CD14-positive monocyte (primary cell): ENCODE measurements around the gene TRMT2A. TPM values are rescaled to one million over a fixed set of nuclear protein-coding genes. Genes with fewer than 3 reads are reported as not detected.
A peak's percentile ranks its signal among the peaks of the same experiment; 100 is the strongest.

ENCODE experiments used
- DNase-seq, 3 donors: peaks; one replicate each; pipeline ENCODE4 v3.0.0-alpha.2; 2011 to 2022
- H2AFZ ChIP-seq: 2 replicates; pipeline ENCODE4 v1.6.0; 2012; ENCODE audit warnings: mild to moderate bottlenecking, low read depth, low read length, inconsistent platforms; ENCODE audit not compliant: insufficient read depth, poor library complexity, severe bottlenecking
- H3K27ac ChIP-seq, 2 donors: 1 replicate in 1 of 2; 2 replicates in 1 of 2; pipeline ENCODE4 v1.5.1; 2012 to 2013; ENCODE audit warnings: low read length in 2 of 2, control low read depth in 1 of 2, inconsistent platforms in 1 of 2, low read depth in 1 of 2, mild to moderate bottlenecking in 1 of 2
- H3K27me3 ChIP-seq, 2 donors: one replicate each; pipeline versions ENCODE4 v1.6.0 to v1.6.1; 2011 to 2013; ENCODE audit warnings: low read length in 2 of 2; ENCODE audit not compliant: control insufficient read depth in 2 of 2, insufficient read depth in 2 of 2
- H3K36me3 ChIP-seq, 2 donors: replicated peaks in 1 of 2; 1 replicate in 1 of 2; 2 replicates in 1 of 2; pipeline versions ENCODE4 v1.5.1 to v1.6.1; 2012 to 2013; ENCODE audit warnings: low read length in 2 of 2, control low read depth in 1 of 2, inconsistent platforms in 1 of 2, mild to moderate bottlenecking in 1 of 2; ENCODE audit not compliant: insufficient read depth in 2 of 2, control insufficient read depth in 1 of 2
- H3K4me1 ChIP-seq, 2 donors: 1 replicate in 1 of 2; 2 replicates in 1 of 2; pipeline versions ENCODE4 v1.5.1 to v1.6.1; 2012 to 2013; ENCODE audit warnings: low read length in 2 of 2, control low read depth in 1 of 2, inconsistent platforms in 1 of 2, mild to moderate bottlenecking in 1 of 2, moderate library complexity in 1 of 2; ENCODE audit not compliant: insufficient read depth in 2 of 2, control insufficient read depth in 1 of 2
- H3K4me2 ChIP-seq: replicated peaks from 2 replicates; pipeline ENCODE3; 2012; ENCODE audit warnings: low read length, moderate library complexity, mild to moderate bottlenecking; ENCODE audit not compliant: poor library complexity, severe bottlenecking; ENCODE audit errors: extremely low read depth
- H3K4me3 ChIP-seq, 3 experiments: fragments of 200-600 bp in 1 of 3; sonication (generic) in 1 of 3; replicated peaks in 1 of 3; 1 replicate in 2 of 3; 2 replicates in 1 of 3; pipeline ENCODE4 v1.5.1; 2011 to 2013; ENCODE audit warnings: low read length in 3 of 3, mild to moderate bottlenecking in 3 of 3, control low read depth in 2 of 3, low read depth in 2 of 3, inconsistent platforms in 1 of 3, moderate library complexity in 1 of 3
- H3K79me2 ChIP-seq: 2 replicates; pipeline ENCODE4 v1.6.0; 2012; ENCODE audit warnings: mild to moderate bottlenecking, control low read depth, inconsistent platforms, low read length, moderate library complexity; ENCODE audit not compliant: insufficient read depth
- H3K9ac ChIP-seq: 2 replicates; pipeline ENCODE4 v1.6.0; 2017; ENCODE audit warnings: low read length, mild to moderate bottlenecking; ENCODE audit not compliant: insufficient read depth, poor library complexity, severe bottlenecking
- H3K9me3 ChIP-seq, 2 donors: replicated peaks in 1 of 2; 1 replicate in 1 of 2; 2 replicates in 1 of 2; pipeline versions ENCODE4 v1.5.1 to v1.6.1; 2012 to 2013; ENCODE audit warnings: low read length in 2 of 2, control low read depth in 1 of 2; ENCODE audit not compliant: control insufficient read depth in 1 of 2, insufficient read depth in 1 of 2
- H4K20me1 ChIP-seq: 2 replicates; pipeline ENCODE4 v1.6.0; 2012; ENCODE audit warnings: mild to moderate bottlenecking, low read length, control low read depth, moderate library complexity; ENCODE audit not compliant: insufficient read depth
- H3K27ac Mint-ChIP-seq, 7 donors: one replicate each; pipeline ENCODE4 v1.8.0; 2020; ENCODE audit warnings: mild to moderate bottlenecking in 7 of 7, mixed read lengths in 7 of 7, moderate library complexity in 6 of 7, inconsistent platforms in 2 of 7
- H3K27me3 Mint-ChIP-seq, 3 donors: one replicate each; pipeline ENCODE4 v1.8.0; 2021 to 2022; ENCODE audit warnings: low read depth in 3 of 3, mild to moderate bottlenecking in 3 of 3, mixed read lengths in 3 of 3, moderate library complexity in 3 of 3, inconsistent platforms in 1 of 3
- H3K36me3 Mint-ChIP-seq, 2 donors: one replicate each; pipeline ENCODE4 v1.8.0; 2020; ENCODE audit warnings: mixed read lengths in 2 of 2, inconsistent platforms in 1 of 2, mild to moderate bottlenecking in 1 of 2
- H3K4me1 Mint-ChIP-seq: one replicate; pipeline ENCODE4 v1.8.0; 2020; ENCODE audit warnings: mild to moderate bottlenecking, mixed read lengths
- H3K4me3 Mint-ChIP-seq, 2 donors: one replicate each; pipeline ENCODE4 v1.8.0; 2020; ENCODE audit warnings: mild to moderate bottlenecking in 2 of 2, mixed read lengths in 2 of 2, moderate library complexity in 1 of 2
- H3K9me3 Mint-ChIP-seq, 7 donors: one replicate each; pipeline ENCODE4 v1.8.0; 2020 to 2022; ENCODE audit warnings: mixed read lengths in 7 of 7, mild to moderate bottlenecking in 6 of 7, moderate library complexity in 6 of 7, inconsistent platforms in 2 of 7
- whole genome bisulfite sequencing: methylation state at CpG from one replicate; pipeline ENCODE4 v1.1.5; 2013; ENCODE audit warnings: missing lambda C conversion rate; ENCODE audit not compliant: insufficient coverage; 5-methylcytosine and 5-hydroxymethylcytosine counted together
- intact Hi-C, 2 donors: fragments of 100-400 bp; cut with micrococcal nuclease; formaldehyde crosslinking; loops; one replicate each; pipeline versions ENCODE4 v1.15.0 to v1.15.1; 2023
- polyA plus RNA-seq, 3 donors: library from polyadenylated mRNA; depleted of rRNA in 1 of 3; unstranded in 2 of 3; stranded (reverse) in 1 of 3; fragments of 300-500 nt in 2 of 3; fragments of >200 nt in 1 of 3; fragmentation: Illumina TruSeq in 2 of 3; gene quantifications; 1 replicate in 2 of 3; 2 replicates in 1 of 3; pipeline ENCODE4 v1.2.3, GENCODE V29; 2012 to 2021
- TF ChIP-seq, protein P1 (sequence below): fragments of 200-600 bp; IDR thresholded peaks from one replicate; pipeline ENCODE4 v1.8.0; 2022; ENCODE audit warnings: antibody characterized with exemption, mild to moderate bottlenecking

The TRMT2A gene
- polyA plus RNA-seq, 3 donors: 20.1 to 121 (median 23.5) TPM

DNA sequence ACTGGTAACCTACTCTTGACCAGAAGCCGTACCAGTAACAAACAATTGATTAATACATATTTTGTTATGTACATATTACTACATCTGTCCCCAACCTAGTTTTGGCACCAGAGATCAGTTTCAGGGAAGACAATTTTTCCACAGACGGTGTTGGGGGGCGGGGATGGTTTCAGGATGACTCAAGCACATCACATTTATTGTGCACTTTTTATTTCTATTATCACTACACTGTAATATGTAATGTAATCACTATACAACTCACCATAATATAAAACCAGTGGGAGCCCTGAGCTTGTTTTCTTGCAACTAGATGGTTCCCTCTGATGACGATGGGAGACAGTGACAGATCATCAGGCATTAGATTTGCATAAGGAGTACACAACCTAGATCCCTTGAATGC is 21.5 kb downstream of the TRMT2A start:
- Histone ChIP-seq H3K36me3 (peaks cover 81 to 95% of the 10 kb centered on the region in 2 donors), H4K20me1 (no peaks in the 10 kb centered on the region), H3K4me2 (no peak overlapping the region), H3K27ac (no peak overlapping the region), H3K4me1 (no peaks in the 10 kb centered on the region), H3K9me3 (no peaks in the 10 kb centered on the region), H2AFZ (no peak overlapping the region), H3K27me3 (no peaks in the 10 kb centered on the region), H3K79me2 (peaks cover 4% of the 10 kb centered on the region), H3K9ac (no peak overlapping the region), H3K4me3 (no peak overlapping the region)
- H3K27me3 Mint-ChIP-seq: peaks cover 0 to 4% (median 0%) of the 10 kb centered on the region in 3 donors
- TF ChIP-seq, protein P1, sequence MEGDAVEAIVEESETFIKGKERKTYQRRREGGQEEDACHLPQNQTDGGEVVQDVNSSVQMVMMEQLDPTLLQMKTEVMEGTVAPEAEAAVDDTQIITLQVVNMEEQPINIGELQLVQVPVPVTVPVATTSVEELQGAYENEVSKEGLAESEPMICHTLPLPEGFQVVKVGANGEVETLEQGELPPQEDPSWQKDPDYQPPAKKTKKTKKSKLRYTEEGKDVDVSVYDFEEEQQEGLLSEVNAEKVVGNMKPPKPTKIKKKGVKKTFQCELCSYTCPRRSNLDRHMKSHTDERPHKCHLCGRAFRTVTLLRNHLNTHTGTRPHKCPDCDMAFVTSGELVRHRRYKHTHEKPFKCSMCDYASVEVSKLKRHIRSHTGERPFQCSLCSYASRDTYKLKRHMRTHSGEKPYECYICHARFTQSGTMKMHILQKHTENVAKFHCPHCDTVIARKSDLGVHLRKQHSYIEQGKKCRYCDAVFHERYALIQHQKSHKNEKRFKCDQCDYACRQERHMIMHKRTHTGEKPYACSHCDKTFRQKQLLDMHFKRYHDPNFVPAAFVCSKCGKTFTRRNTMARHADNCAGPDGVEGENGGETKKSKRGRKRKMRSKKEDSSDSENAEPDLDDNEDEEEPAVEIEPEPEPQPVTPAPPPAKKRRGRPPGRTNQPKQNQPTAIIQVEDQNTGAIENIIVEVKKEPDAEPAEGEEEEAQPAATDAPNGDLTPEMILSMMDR: no peak
- H3K4me3 Mint-ChIP-seq: no peak overlapping the region
- H3K27ac Mint-ChIP-seq: peak overlapping the region in 1 of 7 donors; percentile 57
- 100% methylated on average over 1 of the region's 4 CpGs for WGBS
- H3K9me3 Mint-ChIP-seq: peaks cover 0 to 4% (median 2%) of the 10 kb centered on the region in 7 donors
- H3K36me3 Mint-ChIP-seq: peaks cover 90 to 99% of the 10 kb centered on the region in 2 donors
- intact Hi-C loops: no loop called here
- H3K4me1 Mint-ChIP-seq: no peaks in the 10 kb centered on the region
- DNase-seq: no peak

DNA sequence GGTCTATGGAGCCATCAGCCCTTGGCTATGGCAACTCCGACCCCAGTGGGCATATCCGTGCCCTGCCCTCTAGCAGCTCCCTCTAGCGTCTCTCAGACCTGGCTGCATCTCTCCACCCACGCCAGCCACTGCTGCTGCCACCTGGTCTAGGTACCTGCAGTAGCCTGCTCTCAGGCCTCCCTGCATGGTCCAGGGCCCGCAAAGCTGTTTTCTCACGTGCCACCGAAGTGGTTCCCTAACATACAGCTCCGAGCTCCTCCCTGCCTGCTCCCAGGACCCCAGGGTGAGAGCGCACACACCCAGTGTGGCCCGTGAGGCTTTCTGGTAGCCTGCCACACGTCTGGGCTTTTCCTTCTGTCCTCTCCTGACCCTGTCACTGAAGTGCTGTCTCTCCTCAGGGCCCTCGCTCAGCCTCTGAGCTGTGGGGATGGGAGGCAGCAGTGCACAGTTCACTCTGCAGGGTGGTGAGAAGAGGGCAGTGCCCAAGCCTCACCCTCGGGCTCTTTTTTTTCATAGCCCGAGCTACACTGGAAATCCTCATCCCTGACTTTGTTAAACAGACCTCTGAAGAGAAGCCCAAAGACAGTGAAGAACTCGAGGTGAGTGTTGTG is 22.7 kb downstream of the TRMT2A start:
- Histone ChIP-seq H3K9ac (no peak overlapping the region), H3K79me2 (peaks cover 4% of the 10 kb centered on the region), H3K4me3 (no peak overlapping the region), H3K36me3 (peaks cover 91 to 95% of the 10 kb centered on the region in 2 donors), H3K27me3 (no peaks in the 10 kb centered on the region), H3K4me1 (no peaks in the 10 kb centered on the region), H3K4me2 (no peak overlapping the region), H4K20me1 (no peaks in the 10 kb centered on the region), H3K27ac (no peak overlapping the region), H2AFZ (no peak overlapping the region), H3K9me3 (no peaks in the 10 kb centered on the region)
- intact Hi-C loops: no loop called here
- H3K4me1 Mint-ChIP-seq: no peaks in the 10 kb centered on the region
- H3K4me3 Mint-ChIP-seq: no peak overlapping the region
- WGBS: 98% methylated on average over 14 of the region's 15 CpGs
- H3K27me3 Mint-ChIP-seq: peaks cover 0 to 4% (median 0%) of the 10 kb centered on the region in 3 donors
- DNase-seq: no peak
- H3K9me3 Mint-ChIP-seq: peaks cover 0 to 4% (median 2%) of the 10 kb centered on the region in 7 donors
- TF ChIP-seq, protein P1: no peak
- H3K27ac Mint-ChIP-seq: no peak overlapping the region
- peaks cover 91 to 99% of the 10 kb centered on the region in 2 donors for H3K36me3 Mint-ChIP-seq
